ENCODE data around the gene SERPINB13.
"Not testable (repeated sequence)": the region's sequence is repeated elsewhere in the genome, so short reads cannot be mapped to it uniquely, and the experiment has no call there.

SERPINB13 gene

DNA sequence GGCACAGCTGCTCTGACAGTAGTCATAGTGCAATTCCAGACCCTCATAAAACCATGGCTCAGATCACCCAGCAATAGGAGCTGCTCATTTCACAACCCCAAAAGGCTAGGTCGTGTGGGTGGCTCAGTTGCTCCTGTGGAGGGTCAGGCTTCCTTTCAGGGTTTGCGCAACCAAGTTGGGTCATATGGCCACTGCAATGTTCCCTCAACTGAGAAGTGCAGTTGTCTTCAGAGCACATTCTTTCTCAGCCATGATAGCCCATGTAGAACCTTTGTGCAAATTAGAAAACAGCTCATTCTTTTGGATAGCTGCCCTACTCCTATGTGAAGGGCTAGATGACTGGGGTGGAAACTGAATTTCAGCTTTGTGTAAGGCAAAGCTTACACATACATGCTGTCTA lies 3.2 kb downstream of the SERPINB13 start:
- in situ Hi-C loops (cut with MboI; ENCODE audit: low sequenced_read_pairs) = no loop called here

DNA sequence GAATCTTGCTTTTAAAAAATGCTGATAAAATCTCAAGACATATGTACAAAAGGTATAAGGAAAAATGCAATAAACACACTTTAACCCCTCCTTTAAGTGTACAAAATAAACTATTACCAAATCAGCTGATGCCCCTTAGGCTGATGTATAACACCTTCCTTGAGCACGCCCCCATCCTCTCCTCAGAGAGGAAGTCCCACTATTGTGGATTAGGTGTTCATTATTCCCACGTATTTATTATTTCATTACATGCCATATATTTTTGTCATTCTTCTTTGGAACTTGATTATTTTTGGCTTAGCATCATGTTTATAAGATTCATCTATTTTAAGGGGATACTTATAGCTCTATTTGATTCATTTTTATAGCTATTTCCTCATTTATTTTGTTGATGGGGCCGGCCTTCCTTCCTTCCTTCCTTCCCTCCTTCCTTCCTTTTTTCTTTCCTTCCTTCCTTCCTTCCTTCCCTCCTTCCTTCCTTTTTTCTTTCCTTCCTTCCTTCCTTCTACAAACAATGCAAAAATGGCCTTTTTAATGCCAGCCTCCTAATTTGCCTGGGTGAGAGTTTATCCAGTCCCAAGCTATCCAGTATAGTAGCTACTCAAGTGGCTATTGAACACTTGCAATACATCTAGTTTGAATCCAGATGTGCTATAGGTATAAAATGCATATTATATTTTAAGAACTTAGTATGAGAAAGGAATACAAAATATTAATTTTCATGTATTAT lies 4.0 kb downstream of the SERPINB13 start:
- in situ Hi-C loops (cut with MboI; ENCODE audit: low sequenced_read_pairs) = no loop called here

GRCh38 chr18:63591725-63592124 lies 4.6 kb downstream of the SERPINB13 start:
- in situ Hi-C loops (cut with MboI; ENCODE audit: low sequenced_read_pairs) = no loop called here

GRCh38 chr18:63592471-63592870 lies 5.3 kb downstream of the SERPINB13 start:
- in situ Hi-C loops (cut with MboI; ENCODE audit: low sequenced_read_pairs) = no loop called here

- in situ Hi-C loops (cut with MboI; ENCODE audit: low sequenced_read_pairs) = no loop called here
Measured at GRCh38 chr18:63596964-63597363, 9.8 kb downstream of the SERPINB13 start.

GRCh38 chr18:63603355-63603754 lies 16.2 kb downstream of the SERPINB13 start:
- in situ Hi-C loops (cut with MboI; ENCODE audit: low sequenced_read_pairs) = no loop called here

GRCh38 chr18:63603772-63604171 lies 16.6 kb downstream of the SERPINB13 start:
- in situ Hi-C loops (cut with MboI; ENCODE audit: low sequenced_read_pairs) = no loop called here

DNA sequence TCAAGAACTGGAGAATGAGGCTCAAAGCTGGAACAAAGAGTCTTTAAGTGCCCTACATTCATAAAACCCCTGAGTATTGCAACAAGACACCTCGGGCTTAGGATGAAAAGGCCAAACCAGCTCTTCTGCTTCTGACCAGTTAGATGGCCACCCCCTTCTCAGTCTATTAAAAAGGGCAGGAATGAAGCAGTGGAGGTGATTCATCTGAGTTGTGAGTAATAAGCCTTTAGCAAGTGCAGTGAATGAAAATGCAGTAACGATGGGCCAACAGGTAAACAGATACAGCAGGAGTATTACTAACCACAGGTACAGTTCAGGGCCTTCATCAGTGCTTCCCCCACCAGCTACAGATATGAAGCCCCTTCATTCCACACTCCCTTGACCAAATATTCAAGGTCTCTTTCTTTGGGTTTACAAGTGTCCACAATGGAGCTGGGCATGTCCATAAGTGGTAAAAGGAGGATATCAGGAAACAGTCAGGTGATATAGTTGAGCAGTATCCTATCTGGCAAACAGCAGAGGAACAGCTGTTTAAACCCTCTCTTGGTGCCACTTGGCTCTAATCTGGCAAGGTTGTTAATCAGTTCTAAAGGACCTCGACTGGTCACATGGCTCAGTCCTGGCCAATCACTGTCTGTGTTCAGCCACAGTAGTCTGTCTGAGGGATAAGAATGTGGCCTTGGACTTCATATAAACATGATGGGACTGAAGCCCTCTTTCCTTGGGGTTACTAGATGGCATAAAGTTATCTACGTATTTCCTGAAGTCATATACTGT lies 17.8 kb downstream of the SERPINB13 start:
- in situ Hi-C loops (cut with MboI; ENCODE audit: low sequenced_read_pairs) = no loop called here

DNA sequence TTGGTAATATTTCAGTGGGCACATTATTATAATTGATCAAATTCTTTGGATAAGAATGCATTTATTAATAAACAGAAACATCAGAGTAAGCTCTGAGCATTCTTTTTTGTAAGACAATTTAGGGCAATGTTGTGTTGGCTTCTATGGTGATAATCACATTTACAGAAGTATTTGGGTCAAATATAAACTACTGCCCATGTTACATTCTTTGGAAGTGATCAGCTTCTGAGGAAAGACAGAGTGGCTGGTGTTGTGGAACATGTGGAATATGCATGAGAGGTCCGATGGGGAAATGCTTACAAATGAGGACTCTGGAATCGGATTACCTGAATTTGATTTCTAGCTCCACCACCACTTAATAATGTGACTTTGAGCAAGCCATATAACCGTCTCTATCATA lies 19.4 kb downstream of the SERPINB13 start:
- in situ Hi-C loops (cut with MboI; ENCODE audit: low sequenced_read_pairs) = no loop called here

DNA sequence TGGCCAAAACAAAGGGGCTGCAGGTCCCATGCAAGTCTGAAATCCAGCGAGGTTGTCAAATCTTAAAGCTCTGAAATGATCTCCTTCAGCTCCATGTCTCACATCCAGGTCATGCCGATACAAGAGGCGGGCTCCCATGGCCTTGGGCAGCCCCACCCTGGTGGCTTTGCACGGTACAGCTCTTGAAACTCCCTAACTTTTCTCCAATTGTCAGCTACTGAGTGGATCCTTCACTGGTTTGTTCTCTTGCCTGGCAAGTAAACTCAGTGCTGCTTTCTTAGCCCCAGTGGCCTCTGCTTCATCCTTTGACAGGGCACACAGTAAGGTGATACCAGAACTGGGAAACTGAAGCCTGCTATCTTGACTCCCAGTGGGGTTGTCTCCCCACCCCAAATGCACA lies 26.3 kb downstream of the SERPINB13 start:
- in situ Hi-C loops (cut with MboI; ENCODE audit: low sequenced_read_pairs) = no loop called here

- in situ Hi-C loops (cut with MboI; ENCODE audit: low sequenced_read_pairs) = no loop called here
Measured at GRCh38 chr18:63617049-63617914, 30.1 kb downstream of the SERPINB13 start.

- in situ Hi-C loops (cut with MboI; ENCODE audit: low sequenced_read_pairs) = no loop called here
Measured at GRCh38 chr18:63617915-63618234, 30.7 kb downstream of the SERPINB13 start.

GRCh38 chr18:63619661-63620060 lies 32.5 kb downstream of the SERPINB13 start:
- in situ Hi-C loops (cut with MboI; ENCODE audit: low sequenced_read_pairs) = no loop called here

DNA sequence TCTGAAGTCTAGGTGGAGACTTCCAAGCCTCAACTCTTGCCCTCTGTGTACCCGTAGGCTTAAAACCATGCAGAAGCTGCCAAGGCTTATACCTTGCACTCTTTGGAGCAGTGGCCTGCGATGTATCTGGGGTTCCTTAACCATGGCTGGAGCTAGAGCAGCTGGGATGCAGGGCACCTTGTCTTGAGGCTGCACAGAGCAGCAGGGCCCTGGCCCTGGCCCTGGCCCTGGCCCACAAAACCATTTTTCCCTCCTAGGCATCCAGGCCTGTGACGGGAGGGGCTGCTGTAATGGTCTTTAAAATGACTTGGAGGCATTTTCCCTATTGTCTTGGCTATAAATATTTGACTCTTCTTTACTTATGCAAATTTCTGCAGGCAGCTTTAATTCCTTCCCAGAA lies 37.7 kb downstream of the SERPINB13 start:
- in situ Hi-C loops (cut with MboI; ENCODE audit: low sequenced_read_pairs) = no loop called here

DNA sequence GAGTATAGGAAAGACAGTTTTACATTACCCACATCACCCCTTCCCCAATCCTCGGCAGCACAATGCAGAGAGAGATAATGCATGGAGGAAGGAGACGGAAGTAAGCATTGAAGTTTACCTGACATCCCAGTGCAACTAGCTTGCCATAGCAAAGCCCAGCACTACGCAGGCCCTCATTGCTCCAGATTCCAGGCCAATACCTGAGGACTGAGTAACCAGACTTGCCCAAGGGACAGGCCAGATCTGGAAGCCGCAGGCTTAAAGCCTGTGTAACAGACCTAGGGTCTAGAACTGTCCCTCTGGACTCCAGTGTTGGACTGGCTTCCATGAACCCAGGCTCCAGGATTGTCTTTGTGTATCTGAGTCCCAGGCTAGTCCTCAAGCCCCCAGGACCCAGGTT lies 39.3 kb downstream of the SERPINB13 start:
- in situ Hi-C loops (cut with MboI; ENCODE audit: low sequenced_read_pairs) = no loop called here

GRCh38 chr18:63627819-63628218 lies 40.7 kb downstream of the SERPINB13 start:
- in situ Hi-C loops (cut with MboI; ENCODE audit: low sequenced_read_pairs) = no loop called here

- in situ Hi-C loops (cut with MboI; ENCODE audit: low sequenced_read_pairs) = no loop called here
Measured at GRCh38 chr18:63637703-63638102, 50.6 kb downstream of the SERPINB13 start.

DNA sequence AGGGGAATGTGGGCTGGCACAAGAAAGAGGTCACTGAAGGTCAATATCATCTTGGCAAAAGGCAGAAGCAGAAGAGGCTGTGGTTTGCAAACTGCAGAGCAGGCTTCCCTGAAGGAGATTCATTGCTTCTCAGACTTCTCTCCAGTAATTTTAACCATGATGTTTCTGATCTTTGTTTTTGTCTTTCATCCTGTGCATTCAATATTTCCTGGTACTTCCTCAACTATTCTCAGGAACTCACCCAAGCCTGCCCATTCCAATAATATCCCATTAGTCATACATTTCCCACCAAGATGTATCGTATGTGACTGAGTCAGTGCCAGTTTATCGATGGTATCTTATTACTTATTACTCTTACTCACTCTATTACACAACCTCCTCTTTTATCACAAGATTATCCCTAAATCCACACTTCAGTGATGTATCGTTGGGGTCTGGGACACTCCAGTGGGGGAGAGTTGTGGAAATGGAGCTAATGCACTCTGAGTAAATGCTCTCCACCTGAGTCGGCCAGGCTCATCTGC lies 54.1 kb downstream of the SERPINB13 start:
- in situ Hi-C loops (cut with MboI; ENCODE audit: low sequenced_read_pairs) = not testable (repeated sequence)

DNA sequence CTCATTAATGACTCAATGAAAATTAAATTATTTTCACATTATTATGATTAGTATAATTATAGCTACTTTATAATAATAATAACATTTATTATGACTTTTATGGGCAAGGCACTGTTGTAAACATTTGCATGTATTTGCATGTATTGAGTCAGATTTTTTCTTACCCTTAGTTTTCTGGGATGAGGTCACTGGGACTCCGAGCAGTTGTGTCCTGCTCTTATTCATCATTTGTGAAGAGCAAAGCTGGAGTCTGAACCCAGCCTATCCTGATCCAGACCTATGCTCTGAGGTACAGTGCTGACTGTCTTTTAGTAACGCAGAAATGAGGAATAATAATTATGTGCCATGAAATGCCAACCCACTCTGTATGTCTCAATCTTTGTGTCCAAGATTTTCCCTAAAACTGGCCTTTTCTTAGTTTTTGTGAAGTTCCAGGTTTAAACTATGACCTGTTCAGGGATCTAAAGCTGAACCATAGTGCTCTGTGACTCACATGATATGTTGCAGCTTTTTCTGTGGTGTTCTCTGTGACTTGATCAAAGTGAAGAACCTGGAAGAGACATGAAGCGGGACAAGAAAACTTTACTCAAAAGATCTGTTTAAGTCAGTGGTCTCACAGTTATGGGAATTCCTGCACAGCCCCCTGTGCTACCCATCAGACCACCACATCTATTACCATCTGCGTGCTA lies 55.7 kb downstream of the SERPINB13 start:
- in situ Hi-C loops (cut with MboI; ENCODE audit: low sequenced_read_pairs) = not testable (repeated sequence)

- in situ Hi-C loops (cut with MboI; ENCODE audit: low sequenced_read_pairs) = not testable (repeated sequence)
Measured at GRCh38 chr18:63644142-63644541, 57.0 kb downstream of the SERPINB13 start, which contains the start of gene SERPINB4. TSS of gene SERPINB4 (minus strand) at chr18:63644256. CDS start at chr18:63643577, 679 bp downstream.

- in situ Hi-C loops (cut with MboI; ENCODE audit: low sequenced_read_pairs) = not testable (repeated sequence)
Measured at GRCh38 chr18:63644694-63645093, 57.6 kb downstream of the SERPINB13 start.
